ENCODE measurements around the gene FKBP1A. TPM values are rescaled to one million over a fixed set of nuclear protein-coding genes. Genes with fewer than 3 reads are reported as not detected.

FKBP1A gene
- total and polyA plus RNA-seq, 9 of the 15 experiments (the other 6 are each of a cell fraction or from before 2014, with no cell fraction given), result 48.8 to 502 (median 89.6) TPM

DNA sequence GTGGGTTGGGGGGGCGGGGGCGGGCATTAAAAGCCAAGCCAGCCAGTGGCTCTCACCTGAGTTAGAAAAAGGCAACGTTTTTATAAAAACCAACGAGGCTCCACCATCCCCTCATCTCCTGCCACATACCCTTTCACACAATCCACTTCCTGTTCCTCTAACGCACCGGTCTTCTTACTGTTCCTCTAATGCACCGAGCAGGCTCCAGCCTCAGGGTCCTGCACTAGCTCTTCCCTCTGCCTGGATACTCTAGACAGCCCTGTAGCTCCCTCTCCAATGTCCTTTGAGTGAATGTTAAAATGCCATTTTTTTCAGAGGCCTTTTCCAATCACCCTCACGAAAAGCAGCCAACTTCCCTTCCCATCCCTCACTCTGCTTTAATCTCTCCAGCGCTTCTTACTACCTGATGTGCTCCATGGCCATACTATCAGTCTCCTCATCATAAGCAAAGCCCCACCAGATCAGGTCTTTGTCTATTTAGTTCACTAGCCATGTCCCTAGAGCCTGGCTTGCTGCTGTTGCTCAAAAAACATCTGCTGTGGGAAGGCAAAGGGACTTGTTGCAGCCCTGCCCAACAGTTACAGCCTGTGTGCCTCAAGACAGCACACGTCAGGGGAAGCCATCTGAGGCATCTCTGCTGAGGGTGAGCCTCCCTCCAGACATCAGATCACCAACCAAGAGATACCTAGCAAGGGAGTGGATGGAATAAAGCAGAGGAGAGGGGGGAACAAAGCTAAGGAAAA, 3.9 kb downstream of the FKBP1A start:
- H3K36me3 ChIP-seq (ENCODE audit: control insufficient read depth, insufficient read depth, low read length), result peaks cover 48% of the 10 kb centered on the region; the same call in 2 of the 3 replicates
- no TSS peak for BruUV-seq (replicated peaks)
- DNase-seq (ENCODE audit: extremely low read depth in 1 of 4, low spot score in 3 of 4) (no peak), ATAC-seq (no peak), FAIRE-seq (no peak)
- no peaks in the 10 kb centered on the region; the same call in 1 of the 2 replicates for H3K9me3 ChIP-seq (replicated peaks; ENCODE audit: control insufficient read depth, insufficient read depth, low read depth, low read length)
- intact Hi-C loops (cut with micrococcal nuclease) (no loop called here), in situ Hi-C loops (cut with MboI) (no loop called here)
- H4K20me1 ChIP-seq (replicated peaks; ENCODE audit: control insufficient read depth, insufficient read depth, low read length), result peaks cover 29% of the 10 kb centered on the region
- H3K27me3 ChIP-seq (ENCODE audit: control insufficient read depth in 2 of 2, insufficient read depth in 2 of 2, low read length in 2 of 2), result no peaks in the 10 kb centered on the region
- H2AFZ ChIP-seq (ENCODE audit: low read depth, low read length), result no peak overlapping the region
- TF ChIP-seq ZNF263 (CRISPR knock-in tag; IDR thresholded peaks at IDR 0.05; ENCODE audit: borderline replicate concordance) (no peak), FOSL1 (tag; conservative IDR thresholded peaks at IDR 0.05) (no peak), TAF9B (IDR thresholded peaks at IDR 0.05; ENCODE audit: partially characterized antibody) (no peak), TBL1XR1 (IDR thresholded peaks at IDR 0.05; ENCODE audit: low read length in 2 of 2) (no peak)
- H3K4me2 ChIP-seq (ENCODE audit: insufficient read depth, low read length), result no peak overlapping the region; the same call in 1 of the 2 replicates
- H3K27ac ChIP-seq (ENCODE audit: extremely low read depth, low read depth, low read length), result no peak overlapping the region
- ChIA-PET POLR2A (interaction anchor here (0.9 to 1.6 kb wide), 3 partner anchors 8 to 11 kb away, joined by 3 to 4 read pairs (median 4); no protein-coding TSS in a partner anchor), CTCF (ENCODE audit: low intra/inter-chr PET ratio) (no interaction called here)
- H3K9ac ChIP-seq (ENCODE audit: insufficient read depth in 1 of 2, low read depth in 2 of 2, low read length in 2 of 2), result peak overlapping the region in 1 of 2 experiments; percentile 59; a peak in 1 of 4 replicates
- peaks cover 91% of the 10 kb centered on the region for H3K79me2 ChIP-seq (ENCODE audit: control insufficient read depth, insufficient read depth, low read length)
- peaks cover 4% of the 10 kb centered on the region for H3K9me1 ChIP-seq (ENCODE audit: control insufficient read depth, insufficient read depth, low read length)
- H3K4me3 ChIP-seq, result no peak overlapping the region
- WGBS (ENCODE audit: insufficient coverage, low coverage, missing lambda C conversion rate), result 63% methylated on average over 7 of the region's 10 CpGs
- peaks cover 14 to 24% of the 10 kb centered on the region in 2 experiments; a peak in 4 of 5 replicates for H3K4me1 ChIP-seq (replicated peaks in 1 of 2; ENCODE audit: control insufficient read depth in 2 of 2, insufficient read depth in 2 of 2, low read length in 2 of 2)

- CTCF ChIA-PET (ENCODE audit: low intra/inter-chr PET ratio), result no interaction called here
- POLR2A ChIA-PET, result no interaction called here
- TF ChIP-seq, protein P1, sequence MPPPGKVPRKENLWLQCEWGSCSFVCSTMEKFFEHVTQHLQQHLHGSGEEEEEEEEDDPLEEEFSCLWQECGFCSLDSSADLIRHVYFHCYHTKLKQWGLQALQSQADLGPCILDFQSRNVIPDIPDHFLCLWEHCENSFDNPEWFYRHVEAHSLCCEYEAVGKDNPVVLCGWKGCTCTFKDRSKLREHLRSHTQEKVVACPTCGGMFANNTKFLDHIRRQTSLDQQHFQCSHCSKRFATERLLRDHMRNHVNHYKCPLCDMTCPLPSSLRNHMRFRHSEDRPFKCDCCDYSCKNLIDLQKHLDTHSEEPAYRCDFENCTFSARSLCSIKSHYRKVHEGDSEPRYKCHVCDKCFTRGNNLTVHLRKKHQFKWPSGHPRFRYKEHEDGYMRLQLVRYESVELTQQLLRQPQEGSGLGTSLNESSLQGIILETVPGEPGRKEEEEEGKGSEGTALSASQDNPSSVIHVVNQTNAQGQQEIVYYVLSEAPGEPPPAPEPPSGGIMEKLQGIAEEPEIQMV (tag; conservative IDR thresholded peaks at IDR 0.05; ENCODE audit: low read depth), result no peak
- TF ChIP-seq TRIM28 (IDR thresholded peaks at IDR 0.05) (no peak), ARID2 (IDR thresholded peaks at IDR 0.05) (no peak), MBD1 (CRISPR knock-in tag; IDR thresholded peaks at IDR 0.05) (no peak), GATAD2B (IDR thresholded peaks at IDR 0.05; ENCODE audit: borderline replicate concordance) (no peak), PRMT5 (CRISPR knock-in tag; IDR thresholded peaks at IDR 0.05) (no peak), ZNF76 (CRISPR knock-in tag; IDR thresholded peaks at IDR 0.05; ENCODE audit: borderline replicate concordance) (no peak), RUNX1 (IDR thresholded peaks at IDR 0.05; ENCODE audit: low read depth) (no peak)
Observed at GRCh38 chr20:1388253-1388652, 4.6 kb downstream of the FKBP1A start.

More at GRCh38 chr20:1388253-1388652, 4.6 kb downstream of the FKBP1A start:
- Histone ChIP-seq H3K27me3 (ENCODE audit: control insufficient read depth in 2 of 2, insufficient read depth in 2 of 2, low read length in 2 of 2) (no peaks in the 10 kb centered on the region), H3K9me1 (ENCODE audit: control insufficient read depth, insufficient read depth, low read length) (peaks cover 4% of the 10 kb centered on the region), H3K4me2 (ENCODE audit: insufficient read depth, low read length) (no peak overlapping the region), H4K20me1 (replicated peaks; ENCODE audit: control insufficient read depth, insufficient read depth, low read length) (peaks cover 29% of the 10 kb centered on the region), H3K36me3 (ENCODE audit: control insufficient read depth, insufficient read depth, low read length) (peaks cover 50% of the 10 kb centered on the region; the same call in 2 of the 3 replicates), H3K9ac (ENCODE audit: insufficient read depth in 1 of 2, low read depth in 2 of 2, low read length in 2 of 2) (no peak overlapping the region), H3K79me2 (ENCODE audit: control insufficient read depth, insufficient read depth, low read length) (peaks cover 97% of the 10 kb centered on the region), H3K4me3 (no peak overlapping the region), H3K4me1 (replicated peaks in 1 of 2; ENCODE audit: control insufficient read depth in 2 of 2, insufficient read depth in 2 of 2, low read length in 2 of 2) (peaks cover 14 to 26% of the 10 kb centered on the region in 2 experiments; a peak in 4 of 5 replicates), H3K27ac (ENCODE audit: extremely low read depth, low read depth, low read length) (no peak overlapping the region), H2AFZ (ENCODE audit: low read depth, low read length) (no peak overlapping the region), H3K9me3 (replicated peaks; ENCODE audit: control insufficient read depth, insufficient read depth, low read depth, low read length) (no peaks in the 10 kb centered on the region; the same call in 1 of the 2 replicates)
- 84% methylated on average over 5 of the region's 6 CpGs for WGBS (ENCODE audit: insufficient coverage, low coverage, missing lambda C conversion rate)
- intact Hi-C loops (cut with micrococcal nuclease), result no loop called here
- in situ Hi-C loops (cut with MboI), result no loop called here
- ATAC-seq (no peak), DNase-seq (ENCODE audit: extremely low read depth in 1 of 4, low spot score in 3 of 4) (no peak), FAIRE-seq (no peak)
- no TSS peak for BruUV-seq (replicated peaks)

Data from K562 (cell line).